ENCODE results near the gene TAS1R3.
"Not testable (repeated sequence)": the region's sequence is repeated elsewhere in the genome, so short reads cannot be mapped to it uniquely, and the experiment has no call there.

TAS1R3 gene

DNA sequence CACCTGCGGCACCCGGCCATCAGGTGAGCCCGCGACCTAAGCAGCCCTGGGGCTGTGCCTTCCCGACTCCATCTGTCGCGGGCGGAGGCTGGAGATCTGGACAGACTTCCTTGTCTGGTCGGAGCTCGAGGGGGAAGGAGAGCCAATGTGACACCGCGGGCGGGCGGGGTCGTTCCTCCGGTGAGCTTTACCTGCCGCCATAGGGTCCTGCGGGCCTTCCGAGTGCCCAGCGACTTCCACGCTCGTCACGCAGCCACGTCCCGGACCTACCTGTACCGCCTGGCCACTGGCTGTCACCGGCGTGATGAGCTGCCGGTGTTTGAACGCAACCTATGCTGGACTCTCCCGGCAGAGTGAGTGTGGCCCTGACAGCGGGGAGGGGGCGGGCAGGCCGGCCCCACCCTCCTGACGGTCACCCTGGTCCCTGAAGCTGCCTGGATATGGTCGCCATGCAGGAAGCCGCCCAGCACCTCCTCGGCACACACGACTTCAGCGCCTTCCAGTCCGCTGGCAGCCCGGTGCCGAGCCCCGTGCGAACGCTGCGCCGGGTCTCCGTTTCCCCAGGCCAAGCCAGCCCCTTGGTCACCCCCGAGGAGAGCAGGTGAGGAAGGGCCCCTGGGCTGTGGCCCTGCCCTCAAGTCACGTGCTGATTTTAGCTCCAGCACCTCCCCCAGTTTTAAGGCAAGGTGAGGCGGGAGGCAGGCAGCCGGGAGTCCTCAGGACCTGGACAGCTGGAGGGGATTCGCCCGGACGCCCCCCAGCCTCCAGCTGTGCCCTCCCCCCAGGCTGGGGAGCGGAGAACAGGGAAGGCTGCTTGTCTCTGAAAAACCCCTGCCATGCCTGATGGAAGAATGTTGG, 21.6 kb upstream of the TAS1R3 start:
- peak; percentile 29 for DNase-seq

DNA sequence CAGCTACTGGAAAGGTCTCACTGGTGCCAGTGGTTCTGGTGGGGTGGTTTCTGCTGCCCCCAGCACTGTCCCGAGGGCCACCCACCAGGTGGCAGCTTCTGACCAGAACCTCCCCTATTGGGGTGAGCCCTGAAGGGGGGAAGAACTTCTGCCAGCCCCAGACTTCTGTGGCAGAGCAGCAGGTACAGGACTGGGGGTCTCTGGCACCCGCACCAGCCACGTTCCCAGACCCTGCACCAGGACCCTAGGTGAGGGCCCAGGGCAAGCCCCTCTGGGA, 21.0 kb upstream of the TAS1R3 start:
- no peak for DNase-seq

DNA sequence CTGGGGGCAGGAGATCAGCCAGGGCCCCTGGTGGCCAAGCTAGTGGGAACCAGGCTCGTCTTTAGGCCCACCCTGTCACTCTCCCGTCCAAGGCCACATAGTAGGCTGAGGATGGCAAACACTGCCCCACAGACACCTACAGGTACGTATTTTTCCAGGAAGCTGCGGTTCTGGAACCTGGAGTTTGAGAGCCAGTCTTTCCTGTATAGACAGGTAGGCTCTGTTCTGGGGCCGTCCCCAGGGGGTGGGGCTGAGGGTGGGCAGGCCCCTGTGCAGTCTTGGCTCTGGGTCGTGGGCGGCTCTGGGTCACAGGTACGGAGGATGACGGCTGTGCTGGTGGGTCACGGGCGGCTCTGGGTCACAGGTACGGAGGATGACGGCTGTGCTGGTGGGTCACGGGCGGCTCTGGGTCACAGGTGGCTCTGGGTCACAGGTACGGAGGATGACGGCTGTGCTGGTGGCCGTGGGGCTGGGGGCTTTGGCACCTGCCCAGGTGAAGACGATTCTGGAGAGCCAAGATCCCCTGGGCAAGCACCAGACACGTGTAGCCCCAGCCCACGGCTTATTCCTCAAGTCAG, 20.5 kb upstream of the TAS1R3 start:
- no peak for DNase-seq

DNA sequence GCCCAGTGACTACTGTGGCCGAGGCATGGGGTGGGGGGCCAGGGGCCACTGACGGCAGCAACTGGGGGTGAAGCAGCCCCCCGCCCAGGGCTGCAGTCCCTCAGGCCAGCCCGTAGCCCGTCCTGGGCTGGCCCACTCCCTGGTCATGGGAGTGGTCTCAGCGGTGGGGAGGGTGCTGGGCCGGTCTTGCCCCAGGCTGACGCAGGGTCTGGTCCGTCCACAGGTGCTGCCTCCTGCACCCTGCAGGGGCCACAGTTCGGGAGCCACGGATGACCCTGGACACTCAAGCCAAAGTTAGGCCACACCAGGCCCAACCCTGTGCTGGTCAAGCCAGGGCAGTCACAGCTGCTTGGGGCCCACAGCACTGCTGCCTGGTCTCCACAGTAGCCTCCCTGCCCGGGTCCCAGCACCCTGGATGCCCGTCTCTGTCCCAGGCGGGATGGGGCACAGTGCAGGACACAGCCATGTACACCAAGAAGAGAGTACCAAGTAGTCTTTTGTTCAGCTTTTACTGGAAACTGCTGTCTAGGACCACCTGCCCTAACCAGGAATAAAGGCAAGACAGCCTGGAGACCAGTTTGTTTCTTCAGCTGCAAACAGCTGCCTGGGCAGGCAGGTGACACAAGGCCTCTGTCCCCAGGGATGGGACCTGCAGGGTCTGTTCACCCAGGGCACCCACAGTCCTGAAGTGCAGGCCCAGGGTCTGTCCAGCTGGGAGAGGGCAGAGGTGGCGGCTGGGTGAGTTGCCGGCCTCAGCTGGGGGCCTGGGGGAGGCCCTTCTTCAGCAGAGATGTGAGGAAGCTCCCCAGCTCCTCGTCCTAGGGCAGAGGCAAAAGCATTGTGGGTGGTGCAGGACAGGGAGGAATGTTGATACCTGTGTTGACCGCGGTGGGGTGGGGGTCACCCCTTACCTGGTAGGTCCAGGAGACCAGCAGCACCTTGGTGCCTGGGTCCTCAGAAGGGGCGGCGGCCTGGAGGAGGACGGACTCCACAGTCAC, 19.7 kb upstream of the TAS1R3 start:
- no peak for DNase-seq

DNA sequence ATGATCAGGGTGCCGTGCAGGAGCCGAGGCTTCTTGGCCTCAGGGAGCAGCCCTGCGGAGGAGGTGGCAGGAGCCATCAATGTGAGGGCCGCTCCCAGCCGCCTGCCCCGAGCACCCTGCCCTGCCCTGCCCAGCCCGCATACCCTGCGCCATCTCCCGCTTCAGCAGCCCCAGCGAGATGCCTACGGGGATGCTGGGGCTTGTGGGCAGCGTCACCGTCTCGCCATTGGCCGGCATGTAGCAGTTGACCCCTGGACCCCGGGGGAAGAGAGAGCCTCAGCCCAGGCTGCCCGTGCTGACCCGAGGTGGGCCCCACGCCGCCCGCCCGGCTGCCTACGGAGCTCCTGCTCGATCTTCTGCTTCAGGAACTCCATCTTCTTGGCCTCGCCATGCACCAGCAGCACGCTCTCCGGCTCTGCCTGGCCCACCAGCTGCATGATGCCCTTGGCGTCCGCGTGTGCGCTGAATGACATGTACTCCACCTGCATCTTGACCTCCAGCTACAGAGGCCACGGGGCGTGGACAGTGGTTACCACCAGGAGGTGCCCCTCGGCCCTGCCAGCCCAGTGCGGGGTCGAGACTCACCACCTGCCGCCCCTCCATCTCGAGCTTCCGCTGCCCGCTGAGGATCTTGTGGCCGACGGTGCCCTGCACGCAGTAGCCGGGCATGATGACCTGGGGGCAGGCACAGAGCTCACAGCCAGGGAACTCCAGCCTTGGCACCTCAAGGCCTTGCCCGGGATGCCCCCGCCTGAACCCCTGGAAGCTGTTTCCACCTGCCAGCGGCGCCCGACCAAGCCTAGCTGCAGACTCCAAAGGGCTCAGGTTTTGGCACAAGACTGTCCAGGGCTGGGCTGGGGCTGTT, 18.4 kb upstream of the TAS1R3 start:
- no peak for DNase-seq

DNA sequence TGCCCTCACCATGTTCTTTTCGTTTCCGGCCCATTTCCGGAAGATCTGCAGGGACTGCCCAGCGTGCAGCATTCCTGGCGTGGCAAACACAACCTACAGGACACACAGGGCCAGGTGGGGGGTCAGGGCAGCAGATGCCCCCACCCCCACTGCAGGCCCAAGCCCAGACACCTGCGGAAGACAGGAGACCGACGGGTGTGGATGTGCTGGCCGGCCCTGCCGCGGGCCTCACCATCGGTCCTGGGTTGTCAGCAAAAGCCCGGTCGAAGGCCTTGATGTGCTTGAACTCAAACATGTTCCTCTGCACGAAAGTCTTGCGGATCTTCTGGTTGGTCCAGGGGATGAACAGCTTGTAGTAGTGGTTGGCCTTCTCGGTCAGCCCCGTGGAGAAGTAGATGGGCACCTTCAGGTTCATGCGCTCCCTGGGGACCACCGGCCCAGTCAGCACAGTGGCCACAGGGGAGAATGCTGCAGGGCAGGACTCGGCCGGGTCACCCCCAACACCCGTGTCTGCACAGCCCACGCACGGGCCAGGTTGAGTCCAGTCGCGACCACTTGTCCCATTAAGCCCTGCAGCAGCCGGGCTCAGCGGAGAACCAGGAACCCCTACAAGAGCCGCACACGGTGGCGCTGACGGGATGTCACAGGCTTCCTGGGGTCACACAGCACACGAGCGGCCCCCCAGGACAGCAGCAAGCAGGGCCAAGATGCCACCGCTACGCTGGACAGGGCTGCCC, 17.4 kb upstream of the TAS1R3 start:
- DNase-seq = no peak

- DNase-seq = no peak
Observed at GRCh38 chr1:1314237-1314586, 16.9 kb upstream of the TAS1R3 start.

GRCh38 chr1:1314678-1315335, 16.3 kb upstream of the TAS1R3 start:
- DNase-seq = no peak

GRCh38 chr1:1315435-1315954, 15.6 kb upstream of the TAS1R3 start:
- no peak for DNase-seq

GRCh38 chr1:1316199-1316598, 14.9 kb upstream of the TAS1R3 start:
- not testable (repeated sequence) for DNase-seq

DNA sequence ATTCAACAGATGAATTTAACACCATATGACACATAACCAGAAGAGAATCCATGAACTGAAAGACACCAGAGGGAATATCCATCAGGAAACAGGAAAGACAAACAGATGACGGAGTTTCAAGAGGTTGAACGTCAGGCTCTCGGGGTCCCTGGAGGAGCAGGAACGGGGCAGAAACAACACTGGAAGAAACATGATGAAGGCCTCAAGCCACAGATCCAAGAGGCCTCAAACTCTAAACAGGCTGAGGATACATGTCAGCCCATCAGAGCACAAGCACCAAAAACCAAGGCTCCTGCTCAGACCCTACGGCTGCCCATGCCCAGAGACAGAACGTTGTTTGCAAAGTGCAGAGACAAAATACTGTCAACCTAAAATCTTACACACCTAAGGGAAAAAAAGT, 13.7 kb upstream of the TAS1R3 start:
- no peak for DNase-seq

DNA sequence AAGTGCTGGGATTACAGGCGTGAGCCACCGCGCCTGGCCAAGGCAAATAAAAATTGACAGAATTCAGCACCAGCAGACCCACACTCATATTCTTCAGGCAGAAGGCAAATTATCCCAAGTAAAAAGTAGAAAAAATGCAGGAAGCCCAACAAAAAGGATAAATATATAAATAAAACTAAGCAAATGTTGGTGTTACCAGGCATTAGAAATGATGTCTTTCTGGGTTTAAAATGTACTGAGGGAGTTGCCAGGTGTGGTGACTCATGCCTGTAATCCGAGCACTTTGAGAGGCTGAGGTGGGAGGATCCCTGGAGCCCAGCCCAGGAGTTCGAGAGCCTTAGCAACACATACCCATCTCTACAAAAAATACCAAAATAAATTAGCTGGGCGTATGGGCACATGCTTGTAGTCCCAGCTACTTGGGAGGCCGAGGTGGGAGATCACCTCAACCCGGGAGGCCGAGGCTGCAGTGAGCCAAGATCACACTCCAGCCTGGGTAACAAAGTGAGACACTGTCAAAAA, 12.9 kb upstream of the TAS1R3 start:
- peak; percentile 57 for DNase-seq

- no peak for DNase-seq
Observed at GRCh38 chr1:1318777-1319645, 12.1 kb upstream of the TAS1R3 start.

- no peak for DNase-seq
Observed at GRCh38 chr1:1319646-1319941, 11.5 kb upstream of the TAS1R3 start.

GRCh38 chr1:1320666-1321448, 10.2 kb upstream of the TAS1R3 start:
- no peak for DNase-seq

- no peak for DNase-seq
Observed at GRCh38 chr1:1321477-1321876, 9.6 kb upstream of the TAS1R3 start.

DNA sequence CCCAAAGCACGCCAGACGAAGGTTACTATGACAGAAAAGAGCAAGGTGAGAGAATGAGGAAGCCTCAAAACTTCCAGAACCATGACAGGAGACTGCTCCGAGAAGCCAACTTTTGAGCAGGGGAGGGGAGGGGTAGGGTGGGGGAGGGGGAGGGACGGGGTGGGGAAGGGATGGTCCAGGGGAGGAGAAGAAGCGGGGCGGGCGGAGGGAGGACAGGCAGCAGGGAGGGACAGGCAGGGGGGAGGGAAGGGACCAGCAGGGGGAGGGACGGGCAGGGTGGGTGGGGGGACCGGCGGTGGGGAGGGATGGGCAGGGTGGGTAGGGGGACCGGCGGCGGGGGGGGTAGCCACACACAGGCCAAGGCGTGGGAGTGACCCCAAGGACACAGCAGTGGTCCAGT, 8.7 kb upstream of the TAS1R3 start:
- no peak for DNase-seq

DNA sequence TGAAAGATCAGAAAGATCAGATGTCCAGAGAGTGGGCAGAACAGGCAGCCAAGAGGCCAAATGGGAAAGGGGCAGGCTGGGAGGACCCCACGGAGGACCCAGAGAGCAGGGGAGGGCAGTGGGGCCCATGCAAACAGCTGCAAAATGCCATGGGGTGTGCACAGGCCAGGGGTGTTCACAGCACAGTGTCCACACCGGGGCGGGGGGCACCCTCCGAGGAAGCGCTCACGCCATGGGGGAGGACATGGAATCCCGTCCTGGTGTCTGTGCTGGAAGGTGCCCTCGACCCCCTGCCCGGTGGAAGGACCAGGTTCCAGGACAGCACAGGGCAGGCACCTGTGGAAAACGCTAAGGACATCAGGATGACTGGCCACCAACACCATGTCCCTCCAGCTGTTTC, 8.1 kb upstream of the TAS1R3 start:
- no peak for DNase-seq

DNA sequence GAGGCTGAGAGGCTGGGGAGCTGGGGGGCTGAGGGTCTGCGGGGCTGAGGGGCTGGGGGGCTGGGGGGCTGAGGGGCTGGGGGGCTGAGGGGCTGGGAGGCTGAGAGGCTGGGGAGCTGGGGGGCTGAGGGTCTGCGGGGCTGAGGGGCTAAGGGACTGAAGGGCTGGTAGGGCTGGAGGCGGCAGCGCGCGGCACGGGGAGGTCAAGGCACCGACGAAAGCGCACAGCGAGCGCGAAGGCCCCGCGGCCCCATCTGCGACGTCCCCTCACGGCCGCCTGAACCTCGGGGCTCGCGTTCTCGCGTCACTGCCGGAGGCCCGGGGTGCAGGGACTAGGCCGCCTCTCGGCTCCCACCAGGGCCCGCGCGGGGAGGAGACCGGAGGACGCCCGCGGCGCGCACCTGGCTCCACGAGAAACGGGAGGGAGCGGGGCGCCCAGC, 7.0 kb upstream of the TAS1R3 start:
- DNase-seq = no peak

Data from hematopoietic multipotent progenitor cell treated with erythropoietin and hydrocortisone succinate and interleukin-3 and kit ligand, for 8 days (in vitro differentiated cells).